ENCODE measurements around the gene LYZL6. TPM values are rescaled to one million over a fixed set of nuclear protein-coding genes. Genes with fewer than 3 reads are reported as not detected.

Gene LYZL6
- total and polyA plus RNA-seq, 10 of the 15 experiments (the other 5 are each of a cell fraction or from before 2014, with no cell fraction given): not detected

GRCh38 chr17:35972066-35972465, 28.6 kb upstream of the LYZL6 start:
- no peaks in the 10 kb centered on the region; the same call in 1 of the 2 replicates for H3K4me1 ChIP-seq (ENCODE audit: control insufficient read depth, insufficient read depth, low read length)
- BruUV-seq (replicated peaks): no TSS peak
- no peaks in the 10 kb centered on the region for H3K79me2 ChIP-seq (ENCODE audit: control insufficient read depth, insufficient read depth, low read length)
- H3K4me3 ChIP-seq: no peak overlapping the region
- H3K9ac ChIP-seq (ENCODE audit: control insufficient read depth, insufficient read depth, low read length): no peak overlapping the region
- H4K20me1 ChIP-seq (ENCODE audit: control insufficient read depth, insufficient read depth): no peaks in the 10 kb centered on the region
- WGBS (ENCODE audit: insufficient coverage, insufficient replicate concordance, low lambda C conversion rate, missing lambda C conversion rate): 42% methylated on average over 1 of the region's 1 CpG
- intact Hi-C loops (cut with micrococcal nuclease; ENCODE audit: unreplicated experiment) (no loop called here), in situ Hi-C loops (cut with MboI) (loop anchor here (5.0 kb wide), 3 partner anchors 100 to 515 kb away; partner anchors contain the start of gene ZNHIT3)
- H3K27ac ChIP-seq (ENCODE audit: control insufficient read depth, insufficient read depth): no peak overlapping the region
- no peaks in the 10 kb centered on the region for H3K27me3 ChIP-seq (replicated peaks in 1 of 2; ENCODE audit: control insufficient read depth in 2 of 2, insufficient read depth in 2 of 2, low read length in 1 of 2)
- no peak for FAIRE-seq
- ChIA-PET POLR2A (no interaction called here), RAD21 (ENCODE audit: unreplicated experiment) (interaction anchor here (1.4 to 17.2 kb wide), 4 partner anchors 9 to 183 kb away, joined by 3 to 342 read pairs (median 11); partner anchors contain the start of gene CCL16), SMC1A (ENCODE audit: uncharacterized antibody, unreplicated experiment) (interaction anchor here (1.2 to 17.2 kb wide), 7 partner anchors 10 to 178 kb away, joined by 4 to 485 read pairs (median 7); partner anchors contain the start of gene CCL3), CTCF (interaction anchor here (1.1 to 19.0 kb wide), 7 partner anchors 10 to 510 kb away, joined by 3 to 622 read pairs (median 24); partner anchors contain the start of genes CCL15 and CCL16)
- H3K9me3 ChIP-seq (replicated peaks; ENCODE audit: control insufficient read depth, insufficient read depth, low read length): no peaks in the 10 kb centered on the region
- ATAC-seq: no peak
- no peak overlapping the region for H3K4me2 ChIP-seq (ENCODE audit: control insufficient read depth, insufficient read depth)
- H3K36me3 ChIP-seq (ENCODE audit: control insufficient read depth in 2 of 2, insufficient read depth in 2 of 2, low read length in 1 of 2): no peaks in the 10 kb centered on the region
- DNase-seq (ENCODE audit: low read depth, low spot score): no peak
- H2AFZ ChIP-seq (ENCODE audit: control insufficient read depth, low read depth, low read length): no peak overlapping the region
- TF ChIP-seq KAT2A (conservative IDR thresholded peaks at IDR 0.05; ENCODE audit: control insufficient read depth, low read depth, low read length) (no peak), E2F8 (IDR thresholded peaks at IDR 0.05; ENCODE audit: low read depth, partially characterized antibody) (no peak), HDGF (IDR thresholded peaks at IDR 0.05) (no peak), SP1 (IDR thresholded peaks at IDR 0.05; ENCODE audit: low read depth, low read length) (no peak), ZSCAN29 (IDR thresholded peaks at IDR 0.05) (no peak), PAX8 (IDR thresholded peaks at IDR 0.05) (no peak), SMAD1 (IDR thresholded peaks at IDR 0.05; ENCODE audit: low read depth, partially characterized antibody) (no peak), TCF12 (IDR thresholded peaks at IDR 0.05; ENCODE audit: low read depth, low read length) (no peak), PBX3 (IDR thresholded peaks at IDR 0.05; ENCODE audit: insufficient replicate concordance, low read depth, low read length) (no peak), NRF1 (conservative IDR thresholded peaks at IDR 0.05; ENCODE audit: low read depth, low read length) (no peak), RFX5 (IDR thresholded peaks at IDR 0.05; ENCODE audit: low read depth, low read length) (no peak), RAD21 (IDR thresholded peaks at IDR 0.05; ENCODE audit: insufficient read depth, low read depth, low read length) (no peak), FOXM1 (IDR thresholded peaks at IDR 0.05; ENCODE audit: low read depth, low read length) (no peak), POLR2A (IDR thresholded peaks at IDR 0.05; ENCODE audit: low read depth, low read length) (no peak)
- TF ChIP-seq, protein P1, sequence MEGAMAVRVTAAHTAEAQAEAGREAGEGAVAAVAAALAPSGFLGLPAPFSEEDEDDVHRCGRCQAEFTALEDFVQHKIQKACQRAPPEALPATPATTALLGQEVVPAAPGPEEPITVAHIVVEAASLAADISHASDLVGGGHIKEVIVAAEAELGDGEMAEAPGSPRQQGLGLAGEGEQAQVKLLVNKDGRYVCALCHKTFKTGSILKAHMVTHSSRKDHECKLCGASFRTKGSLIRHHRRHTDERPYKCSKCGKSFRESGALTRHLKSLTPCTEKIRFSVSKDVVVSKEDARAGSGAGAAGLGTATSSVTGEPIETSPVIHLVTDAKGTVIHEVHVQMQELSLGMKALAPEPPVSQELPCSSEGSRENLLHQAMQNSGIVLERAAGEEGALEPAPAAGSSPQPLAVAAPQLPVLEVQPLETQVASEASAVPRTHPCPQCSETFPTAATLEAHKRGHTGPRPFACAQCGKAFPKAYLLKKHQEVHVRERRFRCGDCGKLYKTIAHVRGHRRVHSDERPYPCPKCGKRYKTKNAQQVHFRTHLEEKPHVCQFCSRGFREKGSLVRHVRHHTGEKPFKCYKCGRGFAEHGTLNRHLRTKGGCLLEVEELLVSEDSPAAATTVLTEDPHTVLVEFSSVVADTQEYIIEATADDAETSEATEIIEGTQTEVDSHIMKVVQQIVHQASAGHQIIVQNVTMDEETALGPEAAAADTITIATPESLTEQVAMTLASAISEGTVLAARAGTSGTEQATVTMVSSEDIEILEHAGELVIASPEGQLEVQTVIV (IDR thresholded peaks at IDR 0.05; ENCODE audit: borderline replicate concordance, partially characterized antibody): no peak
- TF ChIP-seq, protein P2, sequence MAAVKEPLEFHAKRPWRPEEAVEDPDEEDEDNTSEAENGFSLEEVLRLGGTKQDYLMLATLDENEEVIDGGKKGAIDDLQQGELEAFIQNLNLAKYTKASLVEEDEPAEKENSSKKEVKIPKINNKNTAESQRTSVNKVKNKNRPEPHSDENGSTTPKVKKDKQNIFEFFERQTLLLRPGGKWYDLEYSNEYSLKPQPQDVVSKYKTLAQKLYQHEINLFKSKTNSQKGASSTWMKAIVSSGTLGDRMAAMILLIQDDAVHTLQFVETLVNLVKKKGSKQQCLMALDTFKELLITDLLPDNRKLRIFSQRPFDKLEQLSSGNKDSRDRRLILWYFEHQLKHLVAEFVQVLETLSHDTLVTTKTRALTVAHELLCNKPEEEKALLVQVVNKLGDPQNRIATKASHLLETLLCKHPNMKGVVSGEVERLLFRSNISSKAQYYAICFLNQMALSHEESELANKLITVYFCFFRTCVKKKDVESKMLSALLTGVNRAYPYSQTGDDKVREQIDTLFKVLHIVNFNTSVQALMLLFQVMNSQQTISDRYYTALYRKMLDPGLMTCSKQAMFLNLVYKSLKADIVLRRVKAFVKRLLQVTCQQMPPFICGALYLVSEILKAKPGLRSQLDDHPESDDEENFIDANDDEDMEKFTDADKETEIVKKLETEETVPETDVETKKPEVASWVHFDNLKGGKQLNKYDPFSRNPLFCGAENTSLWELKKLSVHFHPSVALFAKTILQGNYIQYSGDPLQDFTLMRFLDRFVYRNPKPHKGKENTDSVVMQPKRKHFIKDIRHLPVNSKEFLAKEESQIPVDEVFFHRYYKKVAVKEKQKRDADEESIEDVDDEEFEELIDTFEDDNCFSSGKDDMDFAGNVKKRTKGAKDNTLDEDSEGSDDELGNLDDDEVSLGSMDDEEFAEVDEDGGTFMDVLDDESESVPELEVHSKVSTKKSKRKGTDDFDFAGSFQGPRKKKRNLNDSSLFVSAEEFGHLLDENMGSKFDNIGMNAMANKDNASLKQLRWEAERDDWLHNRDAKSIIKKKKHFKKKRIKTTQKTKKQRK (IDR thresholded peaks at IDR 0.05; ENCODE audit: low read depth, low read length): no peak
